ENCODE data around the gene EPB41L2. TPM values are rescaled to one million over a fixed set of nuclear protein-coding genes. Genes with fewer than 3 reads are reported as not detected.

Gene EPB41L2
- total RNA-seq, 1 donor from 2014 or later: 136 TPM

GRCh38 chr6:131084982-131085381 is 21.9 kb upstream of the EPB41L2 start:
- Mint-ChIP-seq H3K9me3 (ENCODE audit: unreplicated experiment) (peaks cover 16% of the 10 kb centered on the region), H3K36me3 (ENCODE audit: low read depth, unreplicated experiment) (no peaks in the 10 kb centered on the region), H3K4me1 (ENCODE audit: low read depth, unreplicated experiment) (no peaks in the 10 kb centered on the region), H3K4me3 (ENCODE audit: unreplicated experiment) (no peak overlapping the region), H3K27ac (ENCODE audit: unreplicated experiment) (no peak overlapping the region), H3K27me3 (ENCODE audit: low read depth, unreplicated experiment) (no peaks in the 10 kb centered on the region)
- H3K4me3 ChIP-seq (ENCODE audit: insufficient read depth, low read depth, low read length): no peak overlapping the region
- H3K9ac ChIP-seq (ENCODE audit: low read length): no peak overlapping the region
- H4K20me1 ChIP-seq (ENCODE audit: insufficient read depth, low read length): no peaks in the 10 kb centered on the region
- no peak for FAIRE-seq
- peaks cover 3% of the 10 kb centered on the region for H3K4me1 ChIP-seq (ENCODE audit: insufficient read depth, low read length)
- H3K27ac ChIP-seq (ENCODE audit: low read depth, low read length): no peak overlapping the region
- no peaks in the 10 kb centered on the region for H3K9me3 ChIP-seq (ENCODE audit: insufficient read depth, low read depth, low read length)
- no peaks in the 10 kb centered on the region for H3K27me3 ChIP-seq (ENCODE audit: insufficient read depth, low read length)
- H2AFZ ChIP-seq (ENCODE audit: low read depth, low read length): no peak overlapping the region
- no peaks in the 10 kb centered on the region for H3K36me3 ChIP-seq (ENCODE audit: insufficient read depth, low read length)
- DNase-seq (ENCODE audit: low read depth): no peak
- H3K79me2 ChIP-seq (ENCODE audit: insufficient read depth, low read length): no peaks in the 10 kb centered on the region
- H3K4me2 ChIP-seq (ENCODE audit: low read length): no peak overlapping the region
- TF ChIP-seq CTCF (IDR thresholded peaks at IDR 0.05; ENCODE audit: insufficient read depth, low read depth, low read length) (peak; percentile 3), EZH2 (IDR thresholded peaks at IDR 0.05; ENCODE audit: insufficient read depth, low read length) (no peak)

GRCh38 chr6:131083687-131084086 is 20.6 kb upstream of the EPB41L2 start:
- FAIRE-seq (no peak), DNase-seq (ENCODE audit: low read depth) (peak; percentile 53)
- H3K4me1 Mint-ChIP-seq (ENCODE audit: low read depth, unreplicated experiment): no peaks in the 10 kb centered on the region
- H4K20me1 ChIP-seq (ENCODE audit: insufficient read depth, low read length): no peaks in the 10 kb centered on the region
- H3K4me1 ChIP-seq (ENCODE audit: insufficient read depth, low read length): peaks cover 3% of the 10 kb centered on the region
- no peaks in the 10 kb centered on the region for H3K27me3 Mint-ChIP-seq (ENCODE audit: low read depth, unreplicated experiment)
- H3K4me3 ChIP-seq (ENCODE audit: insufficient read depth, low read depth, low read length): no peak overlapping the region
- H3K79me2 ChIP-seq (ENCODE audit: insufficient read depth, low read length): no peaks in the 10 kb centered on the region
- no peaks in the 10 kb centered on the region for H3K9me3 ChIP-seq (ENCODE audit: insufficient read depth, low read depth, low read length)
- no peak overlapping the region for H3K27ac ChIP-seq (ENCODE audit: low read depth, low read length)
- peaks cover 13% of the 10 kb centered on the region for H3K9me3 Mint-ChIP-seq (ENCODE audit: unreplicated experiment)
- no peaks in the 10 kb centered on the region for H3K27me3 ChIP-seq (ENCODE audit: insufficient read depth, low read length)
- H2AFZ ChIP-seq (ENCODE audit: low read depth, low read length): no peak overlapping the region
- H3K36me3 ChIP-seq (ENCODE audit: insufficient read depth, low read length): no peaks in the 10 kb centered on the region
- no peak overlapping the region for H3K27ac Mint-ChIP-seq (ENCODE audit: unreplicated experiment)
- H3K4me2 ChIP-seq (ENCODE audit: low read length): no peak overlapping the region
- TF ChIP-seq EZH2 (IDR thresholded peaks at IDR 0.05; ENCODE audit: insufficient read depth, low read length): no peak
- no peaks in the 10 kb centered on the region for H3K36me3 Mint-ChIP-seq (ENCODE audit: low read depth, unreplicated experiment)
- H3K9ac ChIP-seq (ENCODE audit: low read length): no peak overlapping the region
- H3K4me3 Mint-ChIP-seq (ENCODE audit: unreplicated experiment): no peak overlapping the region

DNA sequence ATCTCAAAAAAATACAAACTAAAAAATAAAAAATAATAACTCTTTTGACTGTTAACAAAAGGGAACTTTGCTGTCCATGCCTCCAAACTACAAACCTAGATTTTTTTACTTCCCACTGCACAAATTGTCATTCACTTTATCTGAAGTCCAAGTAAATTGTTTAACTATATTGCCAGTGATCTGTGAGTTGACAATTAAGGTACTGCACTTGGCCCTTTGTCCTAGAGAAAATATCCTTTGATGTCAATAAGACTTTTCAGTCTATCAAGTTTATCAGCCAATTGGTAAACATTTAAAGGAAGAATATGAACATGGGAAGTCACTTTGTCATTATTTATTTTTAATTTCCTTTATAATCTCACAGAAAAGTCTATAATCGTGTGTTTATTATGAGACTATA is 19.3 kb upstream of the EPB41L2 start:
- TF ChIP-seq EZH2 (IDR thresholded peaks at IDR 0.05; ENCODE audit: insufficient read depth, low read length) (no peak), CTCF (IDR thresholded peaks at IDR 0.05; ENCODE audit: insufficient read depth, low read depth, low read length) (no peak)
- Histone ChIP-seq H2AFZ (ENCODE audit: low read depth, low read length) (no peak overlapping the region), H3K4me3 (ENCODE audit: insufficient read depth, low read depth, low read length) (no peak overlapping the region), H3K36me3 (ENCODE audit: insufficient read depth, low read length) (no peaks in the 10 kb centered on the region), H3K4me2 (ENCODE audit: low read length) (no peak overlapping the region), H3K27ac (ENCODE audit: low read depth, low read length) (no peak overlapping the region), H3K4me1 (ENCODE audit: insufficient read depth, low read length) (peaks cover 3% of the 10 kb centered on the region), H4K20me1 (ENCODE audit: insufficient read depth, low read length) (no peaks in the 10 kb centered on the region), H3K27me3 (ENCODE audit: insufficient read depth, low read length) (no peaks in the 10 kb centered on the region), H3K9ac (ENCODE audit: low read length) (no peak overlapping the region), H3K9me3 (ENCODE audit: insufficient read depth, low read depth, low read length) (no peaks in the 10 kb centered on the region), H3K79me2 (ENCODE audit: insufficient read depth, low read length) (no peaks in the 10 kb centered on the region)
- H3K4me3 Mint-ChIP-seq (ENCODE audit: unreplicated experiment): no peak overlapping the region
- no peaks in the 10 kb centered on the region for H3K4me1 Mint-ChIP-seq (ENCODE audit: low read depth, unreplicated experiment)
- FAIRE-seq: no peak
- H3K9me3 Mint-ChIP-seq (ENCODE audit: unreplicated experiment): peaks cover 13% of the 10 kb centered on the region
- no peak for DNase-seq (ENCODE audit: low read depth)
- no peaks in the 10 kb centered on the region for H3K27me3 Mint-ChIP-seq (ENCODE audit: low read depth, unreplicated experiment)
- H3K27ac Mint-ChIP-seq (ENCODE audit: unreplicated experiment): no peak overlapping the region
- H3K36me3 Mint-ChIP-seq (ENCODE audit: low read depth, unreplicated experiment): no peaks in the 10 kb centered on the region
